ENCODE measurements around the gene SLF2.

SLF2 gene

DNA sequence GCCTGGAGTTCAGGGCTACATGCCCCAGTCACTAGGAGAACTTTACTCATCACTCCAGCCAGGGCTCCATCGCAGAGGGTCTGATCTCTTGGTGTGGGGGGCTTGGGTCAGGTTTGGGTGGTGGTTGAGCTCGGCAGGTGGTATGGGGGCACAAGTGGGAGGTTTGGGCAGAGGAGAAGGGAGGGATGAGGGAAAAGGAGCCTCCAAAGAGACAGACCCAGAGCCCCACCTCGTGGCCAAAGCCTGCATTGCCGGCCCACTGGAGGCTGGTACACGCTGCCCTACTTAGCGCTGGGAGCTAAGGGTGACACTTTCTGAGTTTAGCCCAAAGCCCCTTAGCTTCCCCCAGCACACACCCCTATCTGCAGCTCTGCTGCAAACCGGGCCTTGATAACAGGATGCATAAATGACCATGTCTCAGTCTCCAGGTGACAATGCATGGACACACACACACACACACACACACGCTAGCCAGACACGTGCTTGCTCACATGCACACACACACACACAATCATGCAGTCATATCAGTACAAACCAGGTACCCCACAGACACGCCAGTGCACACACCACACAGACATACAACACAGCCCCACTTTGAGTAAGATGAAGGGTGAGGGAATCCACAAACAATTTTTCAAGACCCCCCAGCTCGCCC is 101.6 kb downstream of the SLF2 start:
- peak; percentile 64 for ATAC-seq
- TF ChIP-seq PPARA (CRISPR knock-in tag; IDR thresholded peaks at IDR 0.05; ENCODE audit: borderline replicate concordance) (no peak), ZNF565 (CRISPR knock-in tag; conservative IDR thresholded peaks at IDR 0.05; ENCODE audit: low read depth) (no peak), ISL1 (CRISPR knock-in tag; IDR thresholded peaks at IDR 0.05) (no peak), TSHZ2 (CRISPR knock-in tag; IDR thresholded peaks at IDR 0.05) (no peak), SNAI2 (CRISPR knock-in tag; IDR thresholded peaks at IDR 0.05) (no peak), RARB (CRISPR knock-in tag; IDR thresholded peaks at IDR 0.05) (no peak)
- TF ChIP-seq, protein P1, sequence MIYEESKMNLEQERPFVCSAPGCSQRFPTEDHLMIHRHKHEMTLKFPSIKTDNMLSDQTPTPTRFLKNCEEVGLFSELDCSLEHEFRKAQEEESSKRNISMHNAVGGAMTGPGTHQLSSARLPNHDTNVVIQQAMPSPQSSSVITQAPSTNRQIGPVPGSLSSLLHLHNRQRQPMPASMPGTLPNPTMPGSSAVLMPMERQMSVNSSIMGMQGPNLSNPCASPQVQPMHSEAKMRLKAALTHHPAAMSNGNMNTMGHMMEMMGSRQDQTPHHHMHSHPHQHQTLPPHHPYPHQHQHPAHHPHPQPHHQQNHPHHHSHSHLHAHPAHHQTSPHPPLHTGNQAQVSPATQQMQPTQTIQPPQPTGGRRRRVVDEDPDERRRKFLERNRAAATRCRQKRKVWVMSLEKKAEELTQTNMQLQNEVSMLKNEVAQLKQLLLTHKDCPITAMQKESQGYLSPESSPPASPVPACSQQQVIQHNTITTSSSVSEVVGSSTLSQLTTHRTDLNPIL (CRISPR knock-in tag; IDR thresholded peaks at IDR 0.05; ENCODE audit: low read depth) = no peak
- TF ChIP-seq, protein P2, sequence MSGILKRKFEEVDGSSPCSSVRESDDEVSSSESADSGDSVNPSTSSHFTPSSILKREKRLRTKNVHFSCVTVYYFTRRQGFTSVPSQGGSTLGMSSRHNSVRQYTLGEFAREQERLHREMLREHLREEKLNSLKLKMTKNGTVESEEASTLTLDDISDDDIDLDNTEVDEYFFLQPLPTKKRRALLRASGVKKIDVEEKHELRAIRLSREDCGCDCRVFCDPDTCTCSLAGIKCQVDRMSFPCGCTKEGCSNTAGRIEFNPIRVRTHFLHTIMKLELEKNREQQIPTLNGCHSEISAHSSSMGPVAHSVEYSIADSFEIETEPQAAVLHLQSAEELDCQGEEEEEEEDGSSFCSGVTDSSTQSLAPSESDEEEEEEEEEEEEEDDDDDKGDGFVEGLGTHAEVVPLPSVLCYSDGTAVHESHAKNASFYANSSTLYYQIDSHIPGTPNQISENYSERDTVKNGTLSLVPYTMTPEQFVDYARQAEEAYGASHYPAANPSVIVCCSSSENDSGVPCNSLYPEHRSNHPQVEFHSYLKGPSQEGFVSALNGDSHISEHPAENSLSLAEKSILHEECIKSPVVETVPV (CRISPR knock-in tag; IDR thresholded peaks at IDR 0.05) = no peak
